Measurements from ENCODE around the gene SEC23A.

DNA sequence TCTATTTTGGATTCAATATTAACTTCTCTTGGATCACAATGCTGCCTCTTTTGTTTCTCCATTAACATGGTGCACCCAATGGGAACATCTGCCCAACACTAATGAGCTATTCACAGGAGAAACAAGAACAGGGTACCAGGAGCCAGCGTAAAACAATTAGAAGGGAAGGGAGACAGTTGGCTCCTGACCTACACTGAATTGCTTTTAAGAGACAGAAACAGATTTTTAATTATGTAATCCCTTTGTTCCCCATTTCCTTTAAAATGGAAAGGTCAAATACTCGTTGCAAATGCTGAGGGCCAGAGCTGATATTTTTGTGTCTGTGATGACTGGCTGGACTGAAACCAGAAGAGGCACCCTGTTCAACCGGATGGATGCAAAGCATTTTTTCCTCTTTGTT is 108.3 kb downstream of the SEC23A start:
- TF ChIP-seq CHD2 (IDR thresholded peaks at IDR 0.05; ENCODE audit: low read length) (no peak), SIN3A (conservative IDR thresholded peaks at IDR 0.05 in 1 of 2, IDR thresholded peaks at IDR 0.05 in 1 of 2; ENCODE audit: low read depth in 1 of 2, low read length in 2 of 2) (no peak), EGR1 (IDR thresholded peaks at IDR 0.05; ENCODE audit: borderline replicate concordance, low read depth, low read length) (no peak), JUND (IDR thresholded peaks at IDR 0.05; ENCODE audit: low read length) (no peak), USF2 (IDR thresholded peaks at IDR 0.05; ENCODE audit: low read length) (no peak), KDM4A (IDR thresholded peaks at IDR 0.05; ENCODE audit: low read depth, low read length, severe bottlenecking) (no peak)
- TF ChIP-seq, protein P1, sequence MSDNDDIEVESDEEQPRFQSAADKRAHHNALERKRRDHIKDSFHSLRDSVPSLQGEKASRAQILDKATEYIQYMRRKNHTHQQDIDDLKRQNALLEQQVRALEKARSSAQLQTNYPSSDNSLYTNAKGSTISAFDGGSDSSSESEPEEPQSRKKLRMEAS (IDR thresholded peaks at IDR 0.05) = no peak
- TF ChIP-seq, protein P2, sequence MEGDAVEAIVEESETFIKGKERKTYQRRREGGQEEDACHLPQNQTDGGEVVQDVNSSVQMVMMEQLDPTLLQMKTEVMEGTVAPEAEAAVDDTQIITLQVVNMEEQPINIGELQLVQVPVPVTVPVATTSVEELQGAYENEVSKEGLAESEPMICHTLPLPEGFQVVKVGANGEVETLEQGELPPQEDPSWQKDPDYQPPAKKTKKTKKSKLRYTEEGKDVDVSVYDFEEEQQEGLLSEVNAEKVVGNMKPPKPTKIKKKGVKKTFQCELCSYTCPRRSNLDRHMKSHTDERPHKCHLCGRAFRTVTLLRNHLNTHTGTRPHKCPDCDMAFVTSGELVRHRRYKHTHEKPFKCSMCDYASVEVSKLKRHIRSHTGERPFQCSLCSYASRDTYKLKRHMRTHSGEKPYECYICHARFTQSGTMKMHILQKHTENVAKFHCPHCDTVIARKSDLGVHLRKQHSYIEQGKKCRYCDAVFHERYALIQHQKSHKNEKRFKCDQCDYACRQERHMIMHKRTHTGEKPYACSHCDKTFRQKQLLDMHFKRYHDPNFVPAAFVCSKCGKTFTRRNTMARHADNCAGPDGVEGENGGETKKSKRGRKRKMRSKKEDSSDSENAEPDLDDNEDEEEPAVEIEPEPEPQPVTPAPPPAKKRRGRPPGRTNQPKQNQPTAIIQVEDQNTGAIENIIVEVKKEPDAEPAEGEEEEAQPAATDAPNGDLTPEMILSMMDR (IDR thresholded peaks at IDR 0.05; ENCODE audit: control extremely low read depth in 1 of 3, insufficient read depth in 1 of 3, low read depth in 1 of 3, low read length in 3 of 3) = no peak

Data from H1 (cell line).